Breast epithelium (tissue), 3 donors: ENCODE results near the gene CSTF1.

Source experiments
- CTCF ChIP-seq, 3 donors: fragments of 450-650 bp; IDR thresholded peaks; one replicate each; pipeline ENCODE4 v1.5.1; 2016 to 2017; ENCODE audit warnings: antibody characterized with exemption in 3 of 3, mild to moderate bottlenecking in 3 of 3, moderate library complexity in 3 of 3
- POLR2AphosphoS5 ChIP-seq, 3 donors: sonication (generic); formaldehyde crosslinking; IDR thresholded peaks; one replicate each; pipeline ENCODE4 v1.6.1; 2017; ENCODE audit warnings: antibody characterized with exemption in 3 of 3

DNA sequence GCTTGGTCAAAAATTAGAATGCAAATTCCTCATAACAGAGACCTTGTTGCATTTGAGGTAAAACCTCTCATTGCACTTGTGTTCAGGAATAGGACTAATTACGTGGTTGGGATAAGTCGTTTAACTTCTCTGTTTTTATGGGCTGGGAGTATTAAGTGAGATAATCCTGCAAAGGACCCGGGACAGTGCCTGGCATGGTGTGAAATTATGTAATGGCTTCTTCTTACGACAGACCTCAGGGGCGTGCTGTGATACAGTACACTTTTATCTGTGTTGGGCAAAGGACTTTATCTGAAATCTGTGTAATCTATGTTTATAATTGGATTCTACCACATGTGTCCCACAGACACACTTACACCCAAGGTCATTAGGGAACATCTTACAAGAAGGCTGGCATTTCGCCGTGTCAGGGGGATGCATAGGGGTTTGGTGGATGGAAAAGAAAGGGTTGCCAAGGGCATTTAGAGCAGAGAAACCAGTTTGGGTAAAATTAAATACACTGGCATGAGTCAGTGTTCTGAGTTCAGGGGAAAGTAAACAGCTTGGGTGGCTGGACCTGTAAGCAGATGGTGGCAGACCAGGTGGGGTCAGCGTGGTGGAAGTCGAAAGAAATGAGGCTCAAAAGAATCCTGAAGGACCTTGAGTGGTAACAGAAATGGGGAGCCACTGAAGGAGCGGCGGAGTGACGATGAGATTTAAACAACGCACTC, 58.8 kb downstream of the CSTF1 start:
- TF ChIP-seq CTCF (IDR thresholded peaks at IDR 0.05), result no peak
- no peak for TF ChIP-seq POLR2AphosphoS5 (IDR thresholded peaks at IDR 0.05)
